Pons (tissue), 1 donor: ENCODE data around the gene EIF2S1.
"Not testable (repeated sequence)": the region's sequence is repeated elsewhere in the genome, so short reads cannot be mapped to it uniquely, and the experiment has no call there.

Source experiments
- DNase-seq: peaks from one replicate; pipeline ENCODE4 v3.0.0-alpha.2; 2016; ENCODE audit warnings: low spot score

The EIF2S1 gene

GRCh38 chr14:67372833-67373232 lies 12.7 kb downstream of the EIF2S1 start:
- no peak for DNase-seq

DNA sequence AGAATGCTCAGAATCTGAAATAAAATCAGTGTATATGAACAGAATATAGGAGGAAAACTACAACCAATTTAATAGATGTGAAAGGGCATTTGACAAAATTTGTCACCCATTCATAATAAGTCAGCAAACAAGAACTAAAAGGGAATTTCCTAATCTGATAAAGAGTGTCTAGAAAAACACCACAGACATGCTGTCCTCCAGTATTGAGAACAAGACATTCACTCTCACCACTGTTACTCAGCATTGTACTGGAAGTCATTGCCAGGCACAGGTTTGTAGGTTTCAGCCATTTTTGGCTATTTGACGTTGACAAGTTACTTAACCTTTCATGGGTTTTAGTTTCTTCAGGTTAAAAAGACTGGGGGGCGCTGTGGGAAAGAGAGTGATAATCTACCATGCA lies 13.2 kb downstream of the EIF2S1 start:
- DNase-seq = no peak

DNA sequence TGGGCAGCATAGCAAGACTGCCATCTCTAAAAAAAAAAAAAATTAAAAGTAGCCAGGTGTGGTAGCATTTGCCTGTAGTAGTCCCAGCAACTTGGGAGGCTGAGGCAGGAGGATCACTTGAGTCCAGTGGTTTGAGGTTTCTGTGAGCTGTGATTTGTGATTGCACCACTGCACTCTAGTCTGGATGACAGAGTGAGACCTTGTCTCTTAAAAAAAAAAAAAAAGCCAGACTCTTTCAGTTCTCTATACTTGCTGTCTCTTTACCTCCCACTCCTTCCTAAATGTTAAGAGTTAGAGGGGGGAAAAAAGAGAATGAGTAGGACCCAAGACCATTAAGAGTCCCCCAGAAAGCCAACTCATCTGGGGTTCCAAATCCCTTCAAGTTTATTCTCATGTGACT lies 17.8 kb downstream of the EIF2S1 start:
- DNase-seq = no peak

- no peak for DNase-seq
These were observed 25.0 kb downstream of the EIF2S1 start for GRCh38 chr14:67385120-67385519.

DNA sequence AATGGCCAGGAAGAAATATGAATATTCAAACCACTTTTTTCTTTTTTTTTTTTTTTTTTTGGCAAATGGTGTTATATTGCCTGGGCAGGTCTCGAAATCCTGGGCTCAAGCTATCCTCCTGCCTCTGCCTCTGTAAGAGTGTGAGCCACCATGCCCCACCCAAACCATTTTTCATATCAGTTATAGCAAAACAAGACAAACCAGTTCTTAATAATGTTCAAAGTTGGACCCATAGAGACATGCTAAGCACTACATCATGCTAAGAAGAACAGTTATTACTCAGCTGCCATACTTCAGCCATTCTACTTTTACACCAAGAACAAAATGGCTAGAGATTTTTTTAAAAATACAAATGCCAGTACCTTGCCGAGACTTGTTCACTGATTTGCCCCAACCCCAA lies 25.5 kb downstream of the EIF2S1 start:
- DNase-seq = no peak

GRCh38 chr14:67387195-67387594 lies 27.1 kb downstream of the EIF2S1 start:
- no peak for DNase-seq

- DNase-seq = no peak
These were observed 29.1 kb downstream of the EIF2S1 start for GRCh38 chr14:67389275-67389674.

- no peak for DNase-seq
These were observed 29.8 kb downstream of the EIF2S1 start for GRCh38 chr14:67389811-67390534.

DNA sequence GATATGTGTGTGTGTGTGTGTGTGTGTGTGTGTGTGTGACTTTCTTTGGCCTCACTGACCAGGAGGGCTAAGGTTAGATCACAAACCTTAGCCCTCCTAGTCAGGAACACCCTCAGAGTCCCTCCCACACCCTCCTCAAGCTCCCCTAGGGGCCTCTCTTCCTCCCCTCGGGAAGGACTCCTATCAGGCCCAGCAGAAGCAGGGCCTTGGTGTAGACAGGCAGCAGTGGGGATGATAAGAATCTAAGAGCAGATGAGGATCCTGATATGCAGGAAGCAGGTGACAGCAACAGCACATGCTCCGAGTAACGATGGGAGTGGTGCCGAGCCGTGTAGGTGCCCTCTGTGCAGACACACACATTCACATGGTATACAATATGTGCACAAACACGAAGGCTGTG lies 31.1 kb downstream of the EIF2S1 start:
- no peak for DNase-seq

DNA sequence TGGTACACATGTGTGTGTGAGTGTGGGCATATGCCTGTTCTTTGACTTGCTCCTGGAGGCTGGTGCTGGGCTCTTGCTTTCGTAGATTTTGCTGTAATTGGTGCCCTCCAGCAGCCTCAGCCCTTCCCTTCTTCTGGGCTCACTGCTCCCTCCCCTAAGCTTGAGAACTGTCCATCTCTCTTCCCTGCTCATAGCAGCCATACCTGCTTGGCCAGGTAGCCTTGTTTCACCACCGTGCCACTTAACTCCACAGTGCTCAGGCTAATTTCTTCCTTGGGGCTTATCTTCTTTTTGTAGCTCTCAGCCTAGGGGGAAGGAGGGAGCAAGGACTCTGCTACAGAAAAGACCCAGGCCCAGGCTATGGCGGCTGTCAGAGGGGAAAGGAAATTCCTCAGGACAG lies 32.0 kb downstream of the EIF2S1 start:
- DNase-seq = no peak

DNA sequence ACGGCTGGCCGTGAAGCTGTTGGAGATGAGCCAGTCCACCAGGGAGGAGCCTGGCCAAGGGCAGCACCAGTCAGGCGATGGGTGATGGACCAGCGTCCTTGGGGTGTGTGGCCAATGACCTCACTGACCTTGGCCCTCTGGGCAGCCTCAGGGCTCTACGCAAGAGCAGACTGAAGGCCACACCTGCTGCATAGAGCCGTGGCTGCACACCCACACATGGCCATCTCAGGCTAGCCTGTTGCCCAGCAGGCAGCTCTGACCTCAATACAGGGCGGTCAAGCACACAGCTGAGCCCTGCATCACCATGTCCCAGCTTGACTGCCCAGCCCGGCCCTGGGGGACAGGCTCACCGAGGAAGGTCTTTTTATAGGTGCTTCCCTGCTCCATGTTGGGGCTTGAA lies 32.7 kb downstream of the EIF2S1 start:
- DNase-seq = no peak

- no peak for DNase-seq
These were observed 33.6 kb downstream of the EIF2S1 start for GRCh38 chr14:67393689-67394088.

GRCh38 chr14:67395086-67395875 lies 35.2 kb downstream of the EIF2S1 start:
- no peak for DNase-seq

DNA sequence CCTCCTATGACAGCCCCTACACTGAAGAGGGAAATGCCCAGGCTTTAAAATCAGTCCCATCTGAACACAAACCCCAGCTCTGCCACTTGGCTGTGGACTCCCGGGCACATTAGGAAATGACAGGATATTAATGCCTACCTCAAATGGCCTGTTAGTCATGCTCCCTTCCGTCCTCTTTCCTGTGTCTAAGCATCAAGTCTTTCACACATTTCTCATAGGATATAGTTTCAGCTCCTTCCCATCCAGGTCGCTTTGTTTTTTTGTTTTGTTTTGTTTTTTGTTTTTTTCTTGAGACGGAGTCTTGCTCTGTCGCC lies 35.7 kb downstream of the EIF2S1 start:
- DNase-seq = no peak

GRCh38 chr14:67396381-67396970 lies 36.3 kb downstream of the EIF2S1 start:
- no peak for DNase-seq

- DNase-seq = no peak
These were observed 37.4 kb downstream of the EIF2S1 start for GRCh38 chr14:67397536-67397935.

DNA sequence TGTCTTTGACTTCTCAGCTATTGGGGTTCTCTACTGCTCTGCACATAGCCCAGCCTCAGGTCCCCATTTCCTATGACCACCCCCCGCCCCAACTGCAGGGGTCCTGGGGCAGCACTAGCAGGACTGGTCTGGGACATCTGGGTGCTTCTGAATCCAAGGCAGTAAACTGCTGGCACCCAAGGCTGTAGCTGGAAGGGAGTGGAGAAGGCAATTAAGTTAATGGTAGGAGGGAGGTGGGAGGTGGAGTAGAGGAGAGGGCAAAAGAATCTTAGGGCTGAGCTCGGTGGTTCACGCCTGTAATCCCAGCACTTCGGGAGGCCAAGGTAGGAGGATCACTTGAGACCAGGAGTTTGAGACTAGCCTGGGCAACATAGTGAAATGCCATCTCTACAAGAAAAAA lies 40.3 kb downstream of the EIF2S1 start:
- DNase-seq = no peak

DNA sequence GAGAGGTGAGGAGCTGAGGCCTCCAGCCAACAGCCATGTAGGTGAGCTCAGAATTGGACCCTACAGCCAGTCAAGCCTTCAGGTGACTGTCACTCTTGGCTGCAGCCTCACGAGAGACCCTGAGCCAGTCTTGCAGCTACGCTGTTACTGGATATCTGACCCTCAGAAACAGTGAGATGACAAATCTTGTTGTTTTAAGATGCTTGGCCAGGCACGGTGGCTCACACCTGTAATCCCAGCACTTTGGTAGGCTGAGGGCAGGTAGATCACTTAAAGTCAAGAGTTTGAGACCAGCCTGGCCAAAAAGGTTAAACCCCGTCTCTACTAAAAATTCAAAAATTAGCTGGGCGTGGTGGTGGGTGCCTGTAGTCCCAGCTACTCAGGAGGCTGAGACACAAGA lies 45.6 kb downstream of the EIF2S1 start:
- DNase-seq = no peak

GRCh38 chr14:67408122-67408801 lies 48.1 kb downstream of the EIF2S1 start:
- not testable (repeated sequence) for DNase-seq

DNA sequence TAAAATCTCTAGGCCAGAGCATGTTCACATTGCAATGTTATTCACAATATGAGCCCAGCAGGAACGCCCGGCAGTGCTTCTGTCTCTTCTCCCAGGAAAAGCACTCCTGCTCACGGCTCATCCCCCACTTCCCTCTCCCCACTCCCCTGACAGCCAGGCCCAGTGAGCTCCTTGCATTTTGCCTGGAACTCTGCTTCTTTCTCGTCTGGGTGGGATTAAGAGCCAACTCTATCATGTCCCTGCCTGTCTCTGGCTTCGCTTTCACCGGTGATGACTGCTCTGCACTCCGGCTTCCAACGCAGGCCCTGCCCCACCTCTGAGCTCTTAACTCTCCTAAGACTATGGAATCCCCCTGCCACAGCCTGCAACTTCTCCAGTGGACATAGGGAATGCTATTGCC lies 49.3 kb downstream of the EIF2S1 start:
- no peak for DNase-seq

DNA sequence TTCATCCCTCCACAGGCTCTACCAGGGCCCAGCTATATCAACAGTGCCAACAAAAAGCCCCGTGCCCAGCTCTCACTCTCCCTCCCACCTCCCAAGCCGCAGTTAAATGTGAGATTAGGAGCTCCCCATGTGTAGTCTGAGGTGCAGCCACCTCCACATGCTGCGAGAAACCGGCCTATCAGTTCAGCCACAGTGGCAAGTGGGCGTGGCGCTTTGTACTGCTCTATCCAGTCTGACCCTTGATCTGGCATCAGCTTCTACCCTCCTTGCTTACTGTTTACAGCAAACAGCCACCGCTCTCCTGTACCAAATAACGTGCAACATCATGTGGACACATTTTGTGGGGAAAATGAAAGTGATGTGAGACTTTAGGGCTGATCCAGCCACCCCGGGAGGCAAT lies 50.2 kb downstream of the EIF2S1 start:
- no peak for DNase-seq

DNA sequence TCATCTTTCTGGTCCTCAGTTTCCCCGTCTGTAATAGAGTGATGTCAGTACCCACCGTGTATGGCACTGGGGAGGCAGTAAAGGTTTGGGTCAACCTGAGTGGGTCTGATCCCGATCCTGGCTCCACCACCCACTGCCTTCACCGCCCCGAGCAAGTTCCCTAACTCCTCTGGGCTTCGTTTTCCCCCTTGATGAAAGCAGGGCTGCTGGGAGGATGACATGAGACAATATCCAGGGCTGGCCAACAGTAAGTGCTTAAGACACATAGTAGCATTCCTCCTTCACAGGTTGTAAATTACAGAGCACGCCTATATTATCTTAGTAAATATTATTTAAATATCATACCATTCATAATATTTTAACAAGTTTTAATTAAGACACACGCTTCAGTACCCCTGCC lies 51.2 kb downstream of the EIF2S1 start:
- no peak for DNase-seq
